Keratinocyte (primary cell): Measurements from ENCODE around the gene KCNIP2. TPM values are rescaled to one million over a fixed set of nuclear protein-coding genes. Genes with fewer than 3 reads are reported as not detected.

ENCODE experiments used
- DNase-seq: peaks from one replicate; pipeline ENCODE4 v3.0.0-alpha.2; 2011; ENCODE audit warnings: low read depth, missing footprints, low spot score
- FAIRE-seq: peaks from 2 replicates; lab custom pipeline; 2011; peaks lifted over from hg19 to GRCh38; lab: Jason Lieb, UNC
- H2AFZ ChIP-seq: 2 replicates; pipeline ENCODE4 v1.6.0; 2012; ENCODE audit warnings: low read length, control low read depth, inconsistent platforms; ENCODE audit not compliant: control insufficient read depth
- H3K27ac ChIP-seq: 2 replicates; pipeline ENCODE4 v1.5.1; 2011; ENCODE audit warnings: low read length; ENCODE audit not compliant: control insufficient read depth, insufficient read depth
- H3K27me3 ChIP-seq: 3 replicates; pipeline ENCODE4 v1.6.0; 2011; ENCODE audit warnings: low read length; ENCODE audit not compliant: control insufficient read depth, insufficient read depth; ENCODE audit errors: extremely low read depth
- H3K36me3 ChIP-seq, 2 experiments: 2 replicates in 1 of 2; 3 replicates in 1 of 2; pipeline ENCODE4 v1.5.1; 2011; ENCODE audit warnings: low read length in 2 of 2, mild to moderate bottlenecking in 1 of 2; ENCODE audit not compliant: control insufficient read depth in 2 of 2, insufficient read depth in 2 of 2; ENCODE audit errors: extremely low read depth in 1 of 2
- H3K4me1 ChIP-seq: 3 replicates; pipeline ENCODE4 v1.5.1; 2011; ENCODE audit warnings: low read length; ENCODE audit not compliant: control insufficient read depth, insufficient read depth; ENCODE audit errors: extremely low read depth
- H3K4me2 ChIP-seq: 3 replicates; pipeline ENCODE4 v1.6.0; 2011; ENCODE audit warnings: low read depth, low read length; ENCODE audit not compliant: control insufficient read depth, insufficient read depth; ENCODE audit errors: extremely low read depth
- H3K4me3 ChIP-seq, 3 experiments: fragments of 200-600 bp in 1 of 3; sonication (generic) in 1 of 3; 2 replicates in 2 of 3; 3 replicates in 1 of 3; pipeline ENCODE4 v1.5.1; 2011 to 2016; ENCODE audit warnings: low read length in 3 of 3, mild to moderate bottlenecking in 3 of 3, control low read depth in 2 of 3, inconsistent platforms in 1 of 3, low read depth in 1 of 3, mixed read lengths in 1 of 3, mixed run types in 1 of 3, moderate library complexity in 1 of 3; ENCODE audit not compliant: control insufficient read depth in 2 of 3, insufficient read depth in 2 of 3; ENCODE audit errors: extremely low read depth in 1 of 3
- H3K79me2 ChIP-seq: 2 replicates; pipeline ENCODE4 v1.6.0; 2012; ENCODE audit warnings: low read length; ENCODE audit not compliant: control insufficient read depth, insufficient read depth
- H3K9ac ChIP-seq: 3 replicates; pipeline ENCODE4 v1.6.0; 2011; ENCODE audit warnings: low read length; ENCODE audit not compliant: control insufficient read depth, insufficient read depth; ENCODE audit errors: extremely low read depth
- H3K9me1 ChIP-seq: 3 replicates; pipeline ENCODE4 v1.6.0; 2011; ENCODE audit warnings: low read length; ENCODE audit not compliant: control insufficient read depth, insufficient read depth; ENCODE audit errors: extremely low read depth
- H3K9me3 ChIP-seq: 2 replicates; pipeline ENCODE4 v1.5.1; 2012; ENCODE audit warnings: low read depth, low read length; ENCODE audit not compliant: control insufficient read depth
- H4K20me1 ChIP-seq: 3 replicates; pipeline ENCODE4 v1.6.0; 2011; ENCODE audit warnings: low read length; ENCODE audit not compliant: control insufficient read depth, insufficient read depth; ENCODE audit errors: extremely low read depth
- EZH2 ChIP-seq: IDR thresholded peaks from one replicate; pipeline ENCODE4 v1.6.1; 2012; ENCODE audit warnings: inconsistent platforms, mild to moderate bottlenecking, low read length, moderate library complexity
- dilution Hi-C: fragments of 300-500 bp; cut with MboI; formaldehyde crosslinking; loops from one replicate; pipeline ENCODE4 v1.7.0; 2020; ENCODE audit warnings: low sequenced_read_pairs; ENCODE audit not compliant: extremely low pct_ligation_motif_present
- polyA plus RNA-seq, 5 experiments: library from polyadenylated mRNA; depleted of rRNA in 3 of 5; stranded (reverse) in 3 of 5; stranded (forward) in 1 of 5; unstranded in 1 of 5; fragments of >200 nt; gene quantifications; 1 replicate in 1 of 5; 2 replicates in 3 of 5; 3 replicates in 1 of 5; pipeline versions ENCODE4 v1.2.1 to v1.2.3, GENCODE V29; 2011 to 2012; ENCODE audit warnings: missing spikeins in 2 of 5, low read depth in 1 of 5, low replicate concordance in 1 of 5
- TF ChIP-seq, protein P1 (sequence below), 3 experiments: IDR thresholded peaks in 1 of 3; conservative IDR thresholded peaks in 1 of 3; optimal IDR thresholded peaks in 1 of 3; 2 replicates in 2 of 3; 3 replicates in 1 of 3; pipeline versions ENCODE3 to v1.5.1; 2011; ENCODE audit warnings: low read length in 3 of 3, mild to moderate bottlenecking in 3 of 3, moderate library complexity in 2 of 3, control low read depth in 1 of 3, inconsistent platforms in 1 of 3; ENCODE audit not compliant: insufficient read depth in 2 of 3; ENCODE audit errors: extremely low read depth in 1 of 3

Gene KCNIP2
- polyA plus RNA-seq, 1 donor (not counting 4 experiments of a cell fraction or from before 2014, with no cell fraction given): 0.41 TPM

DNA sequence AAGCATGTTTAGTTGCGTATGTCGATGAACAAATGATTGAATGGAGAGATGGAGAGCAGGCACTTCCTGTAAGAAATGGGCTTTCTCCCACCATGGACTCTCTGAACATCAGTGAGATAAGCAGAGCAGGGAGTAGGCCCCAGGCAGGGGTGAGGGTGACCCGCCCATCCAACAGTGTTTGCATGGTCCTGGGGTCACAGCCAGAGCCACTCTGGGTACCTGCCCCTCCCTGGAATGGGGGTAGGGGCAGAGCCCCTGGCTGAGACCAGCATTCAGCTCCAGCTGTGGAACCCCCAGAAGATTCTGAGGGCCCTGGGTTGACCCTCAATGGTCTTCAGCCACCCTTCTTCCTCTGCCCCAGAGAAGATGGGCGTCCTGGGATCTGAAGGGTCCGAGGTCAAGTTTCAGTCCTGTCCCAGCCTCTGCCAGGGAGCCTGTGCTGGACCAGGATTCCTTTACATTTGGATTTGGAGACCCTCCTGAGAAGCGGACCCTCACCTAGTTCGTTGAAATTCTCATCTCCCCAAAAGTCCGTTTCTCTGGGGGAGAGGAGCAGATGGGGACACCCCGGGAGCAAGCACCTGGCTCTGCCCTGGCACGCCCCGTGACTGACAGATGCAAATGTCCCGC, 65.3 kb downstream of the KCNIP2 start:
- TF ChIP-seq, protein P1, sequence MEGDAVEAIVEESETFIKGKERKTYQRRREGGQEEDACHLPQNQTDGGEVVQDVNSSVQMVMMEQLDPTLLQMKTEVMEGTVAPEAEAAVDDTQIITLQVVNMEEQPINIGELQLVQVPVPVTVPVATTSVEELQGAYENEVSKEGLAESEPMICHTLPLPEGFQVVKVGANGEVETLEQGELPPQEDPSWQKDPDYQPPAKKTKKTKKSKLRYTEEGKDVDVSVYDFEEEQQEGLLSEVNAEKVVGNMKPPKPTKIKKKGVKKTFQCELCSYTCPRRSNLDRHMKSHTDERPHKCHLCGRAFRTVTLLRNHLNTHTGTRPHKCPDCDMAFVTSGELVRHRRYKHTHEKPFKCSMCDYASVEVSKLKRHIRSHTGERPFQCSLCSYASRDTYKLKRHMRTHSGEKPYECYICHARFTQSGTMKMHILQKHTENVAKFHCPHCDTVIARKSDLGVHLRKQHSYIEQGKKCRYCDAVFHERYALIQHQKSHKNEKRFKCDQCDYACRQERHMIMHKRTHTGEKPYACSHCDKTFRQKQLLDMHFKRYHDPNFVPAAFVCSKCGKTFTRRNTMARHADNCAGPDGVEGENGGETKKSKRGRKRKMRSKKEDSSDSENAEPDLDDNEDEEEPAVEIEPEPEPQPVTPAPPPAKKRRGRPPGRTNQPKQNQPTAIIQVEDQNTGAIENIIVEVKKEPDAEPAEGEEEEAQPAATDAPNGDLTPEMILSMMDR (optimal IDR thresholded peaks at IDR 0.05 in 1 of 3, IDR thresholded peaks at IDR 0.05 in 1 of 3, conservative IDR thresholded peaks at IDR 0.05 in 1 of 3; ENCODE audit: extremely low read depth in 1 of 3, insufficient read depth in 2 of 3, low read length in 3 of 3): no peak
- TF ChIP-seq EZH2: no peak
- H3K79me2 ChIP-seq: peaks cover 11% of the 10 kb centered on the region
- no peak for DNase-seq
- dilution Hi-C loops: no loop called here
- no peak overlapping the region for H2AFZ ChIP-seq
- no peak overlapping the region for H3K4me3 ChIP-seq
- peaks cover 24% of the 10 kb centered on the region for H4K20me1 ChIP-seq
- H3K27me3 ChIP-seq: peaks cover 46% of the 10 kb centered on the region
- H3K9me3 ChIP-seq: no peaks in the 10 kb centered on the region
- H3K36me3 ChIP-seq: peaks cover 5 to 10% of the 10 kb centered on the region in 2 experiments
- H3K4me1 ChIP-seq: peaks cover 41% of the 10 kb centered on the region
- H3K27ac ChIP-seq: no peak overlapping the region
- no peak overlapping the region for H3K9ac ChIP-seq
- H3K9me1 ChIP-seq: no peaks in the 10 kb centered on the region
- H3K4me2 ChIP-seq: peak overlapping the region; percentile 78
- FAIRE-seq: no peak

DNA sequence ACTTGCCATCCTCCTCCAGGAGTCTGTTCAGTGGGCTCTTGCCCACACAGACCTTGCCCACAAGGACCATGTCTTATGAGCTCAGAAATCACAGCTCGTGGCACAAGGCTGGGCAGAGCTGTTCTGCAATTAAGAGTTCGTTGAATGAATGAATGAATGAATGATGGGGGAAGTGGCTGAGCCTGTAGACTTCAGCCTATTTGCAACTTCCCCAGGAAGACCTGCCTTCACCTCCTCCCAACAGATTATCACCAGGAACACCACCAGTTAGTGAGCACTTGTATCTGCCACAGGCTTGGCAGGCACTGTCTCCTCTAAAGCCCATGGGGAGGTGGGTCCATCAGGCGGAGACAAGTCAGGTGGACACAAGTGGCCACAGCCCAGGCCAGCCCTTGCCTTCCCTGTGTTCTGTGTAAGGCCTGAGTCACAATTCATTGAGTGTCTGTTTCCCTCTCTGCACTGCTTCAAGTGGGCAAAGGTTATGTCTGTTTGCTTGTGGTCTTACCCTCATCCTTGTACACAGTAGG, 65.9 kb downstream of the KCNIP2 start:
- dilution Hi-C loops: no loop called here
- peak; percentile 26 for FAIRE-seq
- H4K20me1 ChIP-seq: peaks cover 24% of the 10 kb centered on the region

More for the DNA sequence above, 65.9 kb downstream of the KCNIP2 start:
- H3K4me3 ChIP-seq: no peak overlapping the region
- H3K4me2 ChIP-seq: no peak overlapping the region
- peaks cover 7% of the 10 kb centered on the region for H3K79me2 ChIP-seq
- no peak for DNase-seq
- H3K27ac ChIP-seq: no peak overlapping the region
- peaks cover 41% of the 10 kb centered on the region for H3K4me1 ChIP-seq
- TF ChIP-seq, protein P1 (optimal IDR thresholded peaks at IDR 0.05 in 1 of 3, IDR thresholded peaks at IDR 0.05 in 1 of 3, conservative IDR thresholded peaks at IDR 0.05 in 1 of 3; ENCODE audit: extremely low read depth in 1 of 3, insufficient read depth in 2 of 3, low read length in 3 of 3): no peak
- no peak for TF ChIP-seq EZH2
- H3K27me3 ChIP-seq: peaks cover 52% of the 10 kb centered on the region
- no peaks in the 10 kb centered on the region for H3K9me1 ChIP-seq
- H3K9ac ChIP-seq: no peak overlapping the region
- H2AFZ ChIP-seq: no peak overlapping the region
- H3K36me3 ChIP-seq: peaks cover 5 to 10% of the 10 kb centered on the region in 2 experiments
- H3K9me3 ChIP-seq: no peaks in the 10 kb centered on the region
